ENCODE measurements around the gene MTMR6.

The MTMR6 gene

DNA sequence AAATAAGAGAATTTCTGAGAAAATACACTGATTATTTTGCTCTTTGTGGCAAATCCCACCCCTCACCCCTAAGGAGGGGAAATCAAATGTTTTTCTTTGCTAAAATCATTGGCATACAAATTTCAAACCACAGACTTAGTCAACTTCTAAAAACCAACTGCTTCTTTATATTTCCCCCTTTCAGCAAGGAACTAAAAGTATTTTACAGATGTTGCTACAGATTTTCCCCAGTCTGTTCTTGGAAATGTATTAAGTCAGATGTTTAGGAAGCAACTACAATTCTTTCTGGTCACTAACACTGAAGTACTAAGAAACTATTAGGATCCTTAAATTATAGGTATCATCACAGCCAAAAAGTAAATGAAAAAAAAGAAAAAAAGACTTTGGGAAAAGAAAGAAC, 6.9 kb downstream of the MTMR6 start:
- DNase-seq (ENCODE audit: low spot score), result no peak

DNA sequence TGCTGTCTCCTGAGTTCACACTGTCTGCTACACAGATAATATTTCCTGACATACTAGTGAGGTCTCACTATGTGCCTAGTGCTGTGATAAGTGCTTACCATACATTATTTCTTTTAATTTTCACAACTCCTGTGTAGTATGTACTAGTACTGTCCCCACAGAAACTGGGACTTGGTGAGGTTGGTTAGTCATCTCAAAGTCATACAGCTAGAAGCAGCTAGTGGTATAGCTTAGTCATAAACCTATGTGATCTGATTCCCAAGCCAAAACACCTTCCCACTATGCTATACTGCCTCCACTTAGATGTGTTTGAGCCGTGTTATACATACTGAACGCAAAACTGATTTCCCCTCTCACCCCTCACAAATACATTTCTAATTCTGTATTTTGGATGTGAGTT, 10.5 kb downstream of the MTMR6 start:
- no peak for DNase-seq (ENCODE audit: low spot score)

DNA sequence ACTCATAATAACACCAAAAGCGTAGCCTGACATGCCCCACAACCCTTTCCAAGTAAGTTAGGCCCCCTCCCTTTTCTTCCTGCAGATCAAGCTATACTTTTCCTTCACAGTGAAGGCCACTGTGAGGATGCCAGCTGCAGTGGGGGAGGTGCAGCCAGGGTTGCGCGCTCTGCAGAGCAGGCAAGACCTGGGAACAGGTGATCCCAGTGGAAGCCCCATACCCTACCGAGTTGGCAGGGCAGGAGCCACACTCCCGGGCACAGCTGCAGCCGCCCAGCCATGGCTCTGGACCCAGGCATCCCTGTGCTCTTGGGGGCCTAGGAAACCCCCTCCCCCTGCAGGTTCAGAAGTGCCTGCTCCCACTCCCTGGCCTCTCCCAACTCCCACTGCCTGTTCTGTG, 18.7 kb downstream of the MTMR6 start:
- DNase-seq (ENCODE audit: low spot score), result no peak

- no peak for DNase-seq (ENCODE audit: low spot score)
Observed at GRCh38 chr13:25267715-25268114, 19.6 kb downstream of the MTMR6 start.

DNA sequence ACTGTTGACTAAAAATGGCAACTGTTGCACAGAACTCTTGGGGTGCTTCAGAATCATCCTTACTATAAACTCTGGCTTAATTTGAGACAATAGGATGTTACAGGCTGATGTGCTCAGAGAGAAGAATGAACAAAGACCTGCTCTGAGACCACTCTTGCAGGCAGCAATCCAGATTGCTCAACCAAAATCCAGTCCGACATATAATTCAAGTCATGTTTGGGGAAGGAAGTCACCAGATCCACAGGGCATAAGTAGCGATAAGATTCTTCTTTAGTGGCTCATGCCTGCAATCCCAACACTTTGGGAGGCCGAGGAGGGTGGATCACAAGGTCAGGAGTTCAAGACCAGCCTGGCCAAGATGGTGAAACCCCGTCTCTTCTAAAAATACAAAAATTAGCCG, 20.6 kb downstream of the MTMR6 start:
- no peak for DNase-seq (ENCODE audit: low spot score)

DNA sequence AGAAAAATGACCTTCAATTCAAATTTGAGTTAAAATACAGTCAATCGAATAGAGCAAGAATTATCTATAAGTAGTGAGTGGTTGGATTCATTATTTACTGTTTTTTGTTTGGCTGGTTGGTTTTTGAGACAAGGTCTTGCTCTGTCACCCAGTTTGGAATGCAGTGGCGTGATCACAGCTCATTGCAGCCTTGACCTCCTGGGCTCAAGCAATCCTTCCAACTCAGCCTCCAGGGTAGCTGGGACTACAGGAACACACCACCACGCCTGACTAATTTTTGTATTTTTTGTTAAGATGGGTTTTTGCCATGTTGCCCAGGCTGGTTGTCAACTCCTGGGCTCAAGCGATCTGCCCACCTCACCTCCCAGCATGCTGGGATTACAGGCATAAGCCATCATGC, 25.0 kb downstream of the MTMR6 start:
- no peak for DNase-seq (ENCODE audit: low spot score)

- DNase-seq (ENCODE audit: low spot score), result no peak
Observed at GRCh38 chr13:25253702-25254101, 33.6 kb downstream of the MTMR6 start.

GRCh38 chr13:25252752-25253151, 34.5 kb downstream of the MTMR6 start:
- no peak for DNase-seq (ENCODE audit: low spot score)

DNA sequence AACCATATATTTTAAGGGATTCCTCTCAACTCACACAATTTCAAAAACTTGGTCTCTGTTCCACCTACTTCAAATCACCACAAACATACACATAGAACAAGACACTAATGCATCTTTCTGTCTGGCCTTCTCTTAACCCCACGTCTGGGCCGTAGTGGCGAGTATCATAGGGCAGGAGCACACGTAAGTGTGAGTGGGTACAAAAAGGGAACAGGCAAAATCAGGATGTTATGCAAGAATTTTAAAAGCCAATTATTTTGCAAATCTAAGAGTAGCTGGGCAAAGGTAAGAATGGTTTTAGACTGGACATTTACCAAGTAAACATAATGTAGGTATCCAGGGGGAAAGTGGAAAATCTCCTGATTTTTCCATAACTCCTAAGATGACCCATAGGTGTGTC, 35.1 kb downstream of the MTMR6 start:
- no peak for DNase-seq (ENCODE audit: low spot score)

GRCh38 chr13:25249001-25249543, 38.2 kb downstream of the MTMR6 start:
- peak; percentile 88 for DNase-seq (ENCODE audit: low spot score)

DNA sequence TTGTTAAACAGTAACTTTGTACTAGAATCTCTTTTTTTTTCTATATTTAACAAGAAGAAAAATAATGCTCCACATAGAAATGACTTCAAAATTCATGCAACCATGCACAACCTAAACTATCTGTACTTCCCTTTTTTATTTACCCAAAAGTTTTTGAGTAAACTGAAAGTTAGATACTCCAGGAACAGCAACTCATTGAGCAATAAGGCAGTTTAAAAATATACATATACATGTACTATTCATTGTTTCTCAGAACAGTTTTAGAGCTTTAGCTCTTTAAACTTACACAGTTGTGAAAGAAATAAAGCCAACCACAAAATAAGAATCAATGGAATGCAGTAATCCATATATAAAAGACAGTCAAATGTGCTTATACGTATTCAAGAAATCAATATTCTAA, 39.2 kb downstream of the MTMR6 start:
- no peak for DNase-seq (ENCODE audit: low spot score)

GRCh38 chr13:25247360-25247759, 39.9 kb downstream of the MTMR6 start:
- no peak for DNase-seq (ENCODE audit: low spot score)

DNA sequence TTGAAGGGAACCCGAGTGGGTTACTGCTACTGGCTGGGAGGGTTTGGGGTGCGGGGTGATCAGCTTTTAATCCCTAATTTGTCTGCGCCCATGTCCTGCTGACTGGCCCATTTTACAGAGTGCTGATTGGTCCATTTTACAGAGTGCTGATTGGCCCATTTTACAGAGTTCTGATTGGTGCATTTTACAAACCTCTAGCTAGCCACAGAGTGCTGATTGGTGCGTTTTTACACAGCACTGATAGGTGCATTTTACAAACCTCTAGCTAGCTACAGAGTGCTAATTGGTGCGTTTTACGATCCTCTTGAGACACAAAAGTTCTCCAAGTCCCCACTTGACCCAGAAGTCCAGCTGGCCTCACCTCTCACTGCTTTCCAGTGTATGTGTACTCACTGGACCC, 43.2 kb downstream of the MTMR6 start:
- DNase-seq (ENCODE audit: low spot score), result no peak

DNA sequence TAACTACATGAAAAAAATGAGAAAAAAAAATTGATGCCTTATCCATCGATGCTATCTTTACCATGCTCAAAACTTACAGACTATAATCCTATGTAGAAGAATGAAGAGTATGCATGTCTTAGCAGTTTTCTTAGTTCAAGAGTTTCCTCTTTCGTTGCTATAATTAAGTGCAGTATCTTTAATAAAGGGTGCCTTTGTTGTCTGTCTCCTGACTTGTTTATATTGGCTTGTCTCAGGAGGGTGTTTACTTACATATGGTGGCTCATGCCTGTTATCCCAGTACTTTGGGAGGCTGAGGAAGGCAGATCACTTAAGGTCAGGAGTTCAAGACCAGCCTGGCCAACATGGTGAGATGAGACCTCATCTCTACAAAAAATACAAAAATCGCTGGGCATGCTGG, 44.3 kb downstream of the MTMR6 start:
- no peak for DNase-seq (ENCODE audit: low spot score)

DNA sequence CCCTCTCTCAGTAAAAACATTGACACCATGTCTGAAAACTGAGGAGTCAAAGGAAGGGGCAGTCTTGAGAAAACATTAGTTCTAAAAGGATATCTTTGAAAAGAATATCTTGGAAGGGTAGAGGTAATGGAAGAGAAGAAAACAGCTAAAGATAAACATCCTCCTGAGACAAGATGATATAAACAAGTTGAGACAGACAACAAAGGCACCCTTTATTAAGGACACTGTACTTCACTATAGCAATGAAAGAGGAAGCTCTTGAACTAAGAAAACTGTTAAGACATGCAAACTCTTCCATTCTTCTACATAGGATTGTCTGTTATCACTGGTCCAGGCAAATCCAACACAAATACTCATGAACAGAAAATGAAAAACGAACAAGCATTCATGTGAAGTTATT, 46.3 kb downstream of the MTMR6 start:
- DNase-seq (ENCODE audit: low spot score), result no peak

- DNase-seq (ENCODE audit: low spot score), result no peak
Observed at GRCh38 chr13:25237083-25237482, 50.2 kb downstream of the MTMR6 start.

- no peak for DNase-seq (ENCODE audit: low spot score)
Observed at GRCh38 chr13:25233861-25234260, 53.4 kb downstream of the MTMR6 start.

GRCh38 chr13:25232937-25233515, 54.3 kb downstream of the MTMR6 start:
- DNase-seq (ENCODE audit: low spot score), result peak; percentile 79

GRCh38 chr13:25231517-25231916, 55.8 kb downstream of the MTMR6 start:
- no peak for DNase-seq (ENCODE audit: low spot score)

DNA sequence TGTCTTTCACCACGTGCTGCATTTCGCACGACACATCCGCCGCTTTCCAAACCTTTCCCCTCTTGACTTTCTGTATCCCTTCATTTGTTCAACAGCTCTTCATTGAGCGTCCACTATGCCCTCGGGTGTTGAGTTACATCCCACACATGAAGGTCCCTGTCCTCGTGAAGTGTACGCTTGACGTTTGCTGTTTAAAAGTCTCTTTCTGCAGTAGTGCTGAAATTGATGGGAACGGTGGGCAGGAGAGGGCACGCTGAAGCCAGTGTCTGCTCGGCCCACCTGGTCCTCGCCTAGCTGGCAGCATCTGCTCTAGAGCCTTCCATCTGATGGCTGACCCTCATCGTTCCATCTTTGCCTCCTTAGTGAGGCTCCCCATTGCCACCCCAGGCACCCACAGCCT, 59.6 kb downstream of the MTMR6 start:
- DNase-seq (ENCODE audit: low spot score), result no peak

DNA sequence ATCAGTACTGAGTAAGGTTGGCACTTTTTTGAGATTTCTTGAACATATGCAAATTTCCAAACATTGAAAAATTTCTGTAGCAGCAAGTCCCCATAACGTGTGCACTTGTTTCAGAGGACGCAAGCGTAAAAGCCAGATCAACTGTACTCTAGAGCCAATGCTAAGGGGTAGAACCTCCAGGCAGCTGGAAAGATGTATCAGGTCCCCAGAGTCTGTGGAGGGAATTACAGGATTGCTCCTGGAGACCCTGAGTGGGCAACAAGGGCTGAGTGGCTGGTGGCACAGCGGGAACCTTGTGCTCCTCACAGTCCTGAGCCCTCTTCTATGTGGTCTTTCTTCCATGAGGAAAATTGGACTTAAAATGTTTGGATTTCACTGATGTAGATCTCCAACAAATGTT, 61.3 kb downstream of the MTMR6 start:
- no peak for DNase-seq (ENCODE audit: low spot score)

DNA sequence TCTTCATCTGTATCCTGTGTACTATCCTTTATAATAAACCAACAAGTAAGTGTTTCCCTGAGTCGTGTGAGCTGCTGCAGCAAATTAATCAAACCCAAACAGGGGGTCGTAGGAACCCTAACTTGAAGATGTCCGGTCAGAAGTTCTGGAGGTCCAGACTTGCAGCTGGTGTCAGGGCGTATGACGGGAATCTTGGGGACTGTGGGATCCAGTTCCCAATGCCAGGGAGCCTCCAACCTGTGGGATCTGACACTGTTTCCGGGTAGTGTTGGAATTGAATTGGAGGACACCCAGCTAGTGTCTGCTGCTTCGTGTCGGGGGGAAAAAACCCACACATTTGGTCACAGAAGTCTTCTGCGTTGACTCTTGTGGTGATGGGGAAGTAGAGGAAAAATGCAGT, 63.1 kb downstream of the MTMR6 start:
- DNase-seq (ENCODE audit: low spot score), result no peak

DNA sequence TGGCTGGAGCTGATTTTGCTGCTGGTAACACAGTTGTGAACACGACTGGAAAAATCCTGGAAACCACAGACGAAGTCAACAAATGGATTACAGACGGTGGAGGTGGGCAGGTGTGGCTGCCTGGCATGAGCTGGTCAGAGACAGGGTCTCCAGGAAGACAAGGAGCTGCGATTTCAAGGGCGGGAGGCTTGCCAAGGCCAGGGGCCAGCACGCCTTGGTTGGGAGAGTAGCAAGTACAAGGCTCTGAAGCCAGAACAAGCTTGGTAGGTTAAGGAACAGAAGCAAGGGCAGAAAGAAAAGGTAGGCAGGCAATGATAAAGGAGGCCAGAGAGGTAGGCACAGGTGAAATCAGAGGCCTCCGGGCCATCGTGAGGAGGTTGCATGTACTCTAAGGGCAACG, 64.5 kb downstream of the MTMR6 start:
- no peak for DNase-seq (ENCODE audit: low spot score)

DNA sequence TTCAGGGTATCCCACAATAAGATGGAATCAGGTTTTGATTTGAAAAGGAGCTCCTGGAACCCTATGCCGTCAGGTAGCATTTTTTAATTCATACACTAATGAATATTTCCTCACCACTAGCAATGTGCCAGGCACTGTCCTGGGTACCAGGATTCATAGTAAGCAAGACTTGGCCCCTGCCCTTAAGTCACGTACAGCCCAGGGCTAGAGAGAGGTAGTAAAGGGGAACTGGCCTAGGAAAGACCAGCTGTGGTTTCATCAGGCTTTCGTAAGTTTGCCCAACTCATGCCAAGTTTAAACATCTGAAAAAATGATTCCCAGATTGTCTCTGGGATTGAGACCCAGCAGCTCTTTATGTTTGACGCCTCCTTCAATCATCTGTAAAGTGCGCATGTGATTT, 69.3 kb downstream of the MTMR6 start:
- no peak for DNase-seq (ENCODE audit: low spot score)
